NT2/D1 (cell line): ENCODE data around the gene IGF2R.

Experiments used
- SUZ12 ChIP-seq: IDR thresholded peaks from 2 replicates; pipeline ENCODE4 v1.6.1; 2011; ENCODE audit not compliant: insufficient read length, insufficient read depth; ENCODE audit errors: extremely low read depth
- YY1 ChIP-seq: IDR thresholded peaks from 2 replicates; pipeline ENCODE4 v1.6.1; 2011; ENCODE audit not compliant: insufficient read length, insufficient read depth
- ZNF274 ChIP-seq: IDR thresholded peaks from 2 replicates; pipeline ENCODE4 v1.6.1; 2011; ENCODE audit warnings: mild to moderate bottlenecking, low read depth, low read length

GRCh38 chr6:159983641-159984080 is 14.8 kb downstream of the IGF2R start:
- TF ChIP-seq ZNF274 (no peak), YY1 (no peak), SUZ12 (no peak)
